K562 (cell line): ENCODE measurements around the gene SERPINA9.

Experiments
- ATF3 ChIP-seq, 2 experiments: fragments of 450-650 bp in 1 of 2; sonication (generic) in 1 of 2; formaldehyde crosslinking in 1 of 2; IDR thresholded peaks in 1 of 2; conservative IDR thresholded peaks in 1 of 2; 2 replicates each; pipeline versions ENCODE4 v1.6.1 to v1.8.1; 2016 to 2023; ENCODE audit warnings: mild to moderate bottlenecking in 2 of 2, moderate library complexity in 2 of 2, inconsistent platforms in 1 of 2, missing genetic modification reagents in 1 of 2
- CTCF ChIP-seq, 3 experiments: IDR thresholded peaks in 2 of 3; conservative IDR thresholded peaks in 1 of 3; 2 replicates each; pipeline ENCODE4 v1.5.1; 2011 to 2012; ENCODE audit warnings: low read length in 3 of 3, mild to moderate bottlenecking in 3 of 3, control low read depth in 2 of 3, improper control_type of control experiment in 1 of 3, inconsistent platforms in 1 of 3, low read depth in 1 of 3, mixed read lengths in 1 of 3, moderate library complexity in 1 of 3; ENCODE audit not compliant: insufficient read depth in 2 of 3
- E4F1 ChIP-seq: fragments of 250-450 bp; sonication (Bioruptor Pico); IDR thresholded peaks from 2 replicates; pipeline ENCODE4 v1.5.0; 2021; ENCODE audit warnings: mild to moderate bottlenecking, borderline replicate concordance
- EZH2 ChIP-seq: IDR thresholded peaks from 2 replicates; pipeline ENCODE4 v1.6.1; 2012; ENCODE audit warnings: low read depth, mild to moderate bottlenecking, inconsistent platforms, low read length, borderline replicate concordance
- HCFC1 ChIP-seq: IDR thresholded peaks from 2 replicates; pipeline ENCODE4 v1.6.1; 2012; ENCODE audit warnings: low read depth, low read length, improper control_type of control experiment
- HDAC3 ChIP-seq: fragments of 450-650 bp; IDR thresholded peaks from 2 replicates; pipeline ENCODE4 v1.6.1; 2018; ENCODE audit warnings: borderline replicate concordance, mild to moderate bottlenecking, moderate library complexity; ENCODE audit not compliant: partially characterized antibody
- RNF2 ChIP-seq: sonication (generic); IDR thresholded peaks from 2 replicates; pipeline ENCODE4 v1.6.1; 2016
- ZBTB33 ChIP-seq: sonication (generic); formaldehyde crosslinking; IDR thresholded peaks from 2 replicates; pipeline ENCODE4 v1.8.1; 2023; ENCODE audit warnings: mild to moderate bottlenecking, missing genetic modification reagents

GRCh38 chr14:94491511-94491910 is 15.5 kb upstream of the SERPINA9 start:
- TF ChIP-seq HCFC1 = no peak
- TF ChIP-seq EZH2 = no peak
- TF ChIP-seq ZBTB33 = no peak
- TF ChIP-seq CTCF (IDR thresholded peaks at IDR 0.05 in 2 of 3, conservative IDR thresholded peaks at IDR 0.05 in 1 of 3; ENCODE audit: insufficient read depth in 2 of 3, low read depth in 1 of 3, low read length in 3 of 3) = no peak
- no peak for TF ChIP-seq HDAC3
- no peak for TF ChIP-seq E4F1
- no peak for TF ChIP-seq RNF2
- no peak for TF ChIP-seq ATF3 (IDR thresholded peaks at IDR 0.05)
- TF ChIP-seq ATF3 (CRISPR knock-in tag; conservative IDR thresholded peaks at IDR 0.05) = no peak
